ENCODE data around the gene ANKMY2.

- TF ChIP-seq, protein P1, sequence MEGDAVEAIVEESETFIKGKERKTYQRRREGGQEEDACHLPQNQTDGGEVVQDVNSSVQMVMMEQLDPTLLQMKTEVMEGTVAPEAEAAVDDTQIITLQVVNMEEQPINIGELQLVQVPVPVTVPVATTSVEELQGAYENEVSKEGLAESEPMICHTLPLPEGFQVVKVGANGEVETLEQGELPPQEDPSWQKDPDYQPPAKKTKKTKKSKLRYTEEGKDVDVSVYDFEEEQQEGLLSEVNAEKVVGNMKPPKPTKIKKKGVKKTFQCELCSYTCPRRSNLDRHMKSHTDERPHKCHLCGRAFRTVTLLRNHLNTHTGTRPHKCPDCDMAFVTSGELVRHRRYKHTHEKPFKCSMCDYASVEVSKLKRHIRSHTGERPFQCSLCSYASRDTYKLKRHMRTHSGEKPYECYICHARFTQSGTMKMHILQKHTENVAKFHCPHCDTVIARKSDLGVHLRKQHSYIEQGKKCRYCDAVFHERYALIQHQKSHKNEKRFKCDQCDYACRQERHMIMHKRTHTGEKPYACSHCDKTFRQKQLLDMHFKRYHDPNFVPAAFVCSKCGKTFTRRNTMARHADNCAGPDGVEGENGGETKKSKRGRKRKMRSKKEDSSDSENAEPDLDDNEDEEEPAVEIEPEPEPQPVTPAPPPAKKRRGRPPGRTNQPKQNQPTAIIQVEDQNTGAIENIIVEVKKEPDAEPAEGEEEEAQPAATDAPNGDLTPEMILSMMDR (conservative IDR thresholded peaks at IDR 0.05): no peak
- no peak for TF ChIP-seq EZH2 (IDR thresholded peaks at IDR 0.05; ENCODE audit: low read depth)
Observed at GRCh38 chr7:16586081-16586874, 59.3 kb downstream of the ANKMY2 start.
